ENCODE measurements around the gene TRPC6.

TRPC6 gene

DNA sequence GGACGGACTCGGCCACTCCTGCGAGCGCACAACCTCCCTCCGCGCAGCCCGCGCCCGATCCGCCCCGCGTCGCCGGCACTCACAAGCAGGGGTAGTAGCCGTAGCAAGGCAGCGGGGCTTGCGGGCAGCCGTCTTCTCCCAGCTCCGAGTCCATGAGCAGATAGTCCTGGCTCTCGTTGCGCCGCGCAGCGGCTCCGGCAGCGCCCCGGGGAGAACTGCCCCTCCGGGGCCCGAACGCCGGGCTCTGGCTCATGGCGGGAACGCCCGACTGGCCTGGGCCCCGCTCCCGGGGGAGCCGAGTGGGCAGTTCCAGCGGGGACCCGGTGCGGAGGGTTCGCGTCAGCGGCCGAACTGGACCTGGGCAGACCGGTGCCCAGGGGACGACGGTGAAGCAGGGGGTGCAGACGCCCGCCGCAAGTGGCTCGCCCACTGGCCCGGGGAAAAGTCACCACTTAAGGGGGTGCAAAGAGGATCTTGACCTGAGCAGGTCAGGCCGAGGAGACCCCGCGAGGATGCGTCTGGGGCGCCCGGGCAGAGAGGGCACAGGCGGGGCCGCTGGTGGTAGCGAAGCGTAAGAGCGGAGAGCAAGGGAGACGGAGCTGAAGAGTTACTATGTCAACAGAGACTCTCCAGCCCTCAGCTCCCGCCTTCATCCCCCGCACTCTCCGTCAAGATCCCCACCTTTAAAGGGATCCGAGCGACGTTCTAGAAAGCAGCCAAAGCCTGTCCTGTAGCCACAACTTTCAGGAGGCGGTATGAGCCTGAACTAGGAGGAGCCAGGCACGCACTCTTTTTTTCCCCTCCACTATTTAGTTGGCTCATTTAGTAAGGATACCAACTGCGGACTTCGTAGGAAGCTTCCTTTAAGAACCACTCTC lies at the start of gene TRPC6:
TRPC6 (minus strand) TSS at position 757 of the 878 bp plus-strand sequence; CDS start at position 253, 504 bp downstream.
- DNase-seq, result no peak

DNA sequence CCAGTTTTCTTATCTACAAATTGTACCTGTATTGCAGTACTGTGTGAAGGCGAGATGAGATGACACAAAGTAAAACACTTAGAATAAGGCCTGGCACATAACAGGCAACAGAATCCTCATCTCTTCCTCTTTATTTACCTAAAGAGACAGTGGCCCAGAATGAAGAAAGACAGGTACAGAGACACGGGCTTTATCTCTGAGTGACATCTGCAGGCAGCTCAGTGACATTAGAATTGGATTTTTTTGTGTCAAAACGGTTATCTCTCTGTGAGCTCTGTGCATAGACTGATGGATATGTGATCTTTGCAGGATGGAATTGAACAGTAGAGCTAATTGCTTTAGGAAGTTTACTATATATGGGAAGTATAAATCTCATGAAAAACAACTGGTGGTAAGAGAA lies 36.2 kb upstream of the TRPC6 start:
- DNase-seq, result no peak

DNA sequence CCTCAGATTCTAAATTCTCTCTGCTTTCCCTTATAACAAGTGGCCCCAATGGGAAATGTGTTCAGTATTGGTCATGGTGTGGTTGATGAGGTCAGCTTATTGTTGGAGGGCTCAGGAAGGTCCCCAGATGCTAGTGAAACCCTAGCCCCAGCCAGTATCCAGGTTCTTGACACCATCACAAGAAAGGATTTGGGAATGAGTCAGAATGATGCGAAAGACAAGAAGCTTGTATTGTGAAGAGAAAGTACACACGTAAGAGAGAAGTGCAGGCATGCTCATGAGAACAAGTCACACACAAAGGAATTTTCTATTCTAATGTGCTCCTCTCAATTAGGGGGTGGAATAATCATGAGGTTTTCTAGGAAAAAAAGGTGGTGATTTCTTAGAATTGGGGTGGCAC lies 34.9 kb upstream of the TRPC6 start:
- DNase-seq, result no peak

- DNase-seq, result no peak
Observed at GRCh38 chr11:101617735-101618332, 34.0 kb upstream of the TRPC6 start.

DNA sequence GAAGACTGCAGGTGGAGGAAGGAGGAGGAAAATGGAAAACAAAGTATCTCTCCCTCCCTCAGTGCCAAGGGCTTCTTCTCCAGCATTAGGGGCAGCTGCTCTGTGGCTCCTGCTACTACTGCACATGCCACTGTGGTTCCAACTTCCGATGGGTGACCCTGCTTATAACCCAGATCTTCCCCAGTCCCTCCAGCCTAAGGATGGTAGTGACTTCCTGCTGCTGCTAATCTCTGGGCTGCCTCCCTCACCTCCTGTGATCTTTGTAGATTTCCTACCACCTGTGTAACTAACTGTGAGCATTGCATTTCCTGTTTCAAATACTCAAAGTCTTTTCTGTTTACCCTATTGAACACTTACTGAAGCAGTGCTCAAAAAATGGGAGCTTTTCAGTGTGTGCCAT lies 28.7 kb upstream of the TRPC6 start:
- no peak for DNase-seq

GRCh38 chr11:101600924-101601323 lies 17.1 kb upstream of the TRPC6 start:
- DNase-seq, result no peak

DNA sequence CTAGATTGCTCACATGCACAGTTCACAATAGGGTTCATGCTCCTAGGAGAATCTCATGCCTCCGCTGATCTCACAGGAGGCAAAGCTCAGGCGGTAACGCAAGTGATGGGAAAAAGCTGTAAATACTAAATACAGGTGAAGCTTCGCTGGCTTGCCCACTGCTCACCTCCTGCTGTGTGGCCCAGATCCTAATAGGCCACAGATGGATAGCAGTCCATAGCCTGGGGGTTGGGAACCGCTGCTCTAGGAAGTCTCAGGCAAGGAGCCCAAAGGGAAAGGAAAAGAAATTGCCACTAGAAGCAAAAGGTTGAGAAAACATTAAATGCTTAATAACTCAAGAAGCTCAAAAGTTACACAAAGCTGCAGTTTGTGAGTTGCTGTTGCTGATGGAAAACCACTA lies 3.2 kb upstream of the TRPC6 start:
- no peak for DNase-seq

DNA sequence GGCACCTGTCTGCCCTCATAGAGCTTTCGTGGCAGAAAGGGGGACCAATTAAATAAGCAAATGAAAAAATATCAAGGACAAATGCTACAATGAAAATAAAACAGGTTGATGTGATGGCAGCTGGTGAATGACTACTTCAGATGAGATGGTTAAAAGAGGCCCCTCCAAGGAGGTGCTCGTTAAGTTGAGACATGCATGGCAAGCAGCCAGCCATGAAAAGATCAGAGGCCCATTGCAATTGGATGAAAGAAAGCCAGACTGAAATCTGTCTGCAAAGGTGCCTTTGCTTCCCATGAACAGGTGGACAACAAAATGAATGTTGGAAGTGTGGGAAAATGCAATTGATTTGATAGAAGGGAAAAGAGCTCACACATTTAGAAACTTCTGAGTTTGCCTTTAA lies 848 bp upstream of the TRPC6 start:
- DNase-seq, result no peak

DNA sequence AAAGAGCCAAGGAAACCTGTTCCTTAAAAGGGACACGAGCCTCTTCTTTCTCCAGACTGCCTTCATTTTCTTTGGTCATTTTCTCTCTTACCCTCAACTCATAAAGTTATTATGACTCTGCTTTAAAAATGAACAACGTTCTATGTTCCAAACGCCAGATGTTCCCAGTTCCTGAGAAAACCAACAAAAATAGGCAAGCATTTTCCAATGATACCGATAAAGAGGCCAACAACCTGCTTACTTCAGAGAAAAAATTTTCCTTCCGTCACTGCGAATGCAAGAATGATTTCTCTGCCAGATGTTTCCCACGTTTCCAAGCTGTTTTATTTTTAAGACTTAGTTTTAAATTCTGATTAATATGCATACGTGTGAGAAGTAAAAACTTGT lies 315 bp upstream of the TRPC6 start:
- no peak for DNase-seq

DNA sequence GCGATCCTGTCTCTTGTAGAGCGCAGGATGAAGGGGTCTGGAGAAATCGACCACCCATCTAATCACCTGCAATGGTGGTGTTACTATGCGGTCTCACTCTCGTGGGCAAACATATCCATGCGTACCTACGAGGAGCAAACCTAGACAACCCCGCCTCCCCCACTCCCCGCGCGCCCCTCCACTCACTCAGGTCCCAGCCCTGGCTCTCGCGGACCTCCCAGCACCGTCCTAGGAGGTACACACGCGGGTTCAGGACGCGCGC lies 887 bp downstream of the TRPC6 start:
- DNase-seq, result no peak

- DNase-seq, result no peak
Observed at GRCh38 chr11:101582236-101582988, 1.4 kb downstream of the TRPC6 start.

GRCh38 chr11:101577461-101577860 lies 6.3 kb downstream of the TRPC6 start:
- no peak for DNase-seq

DNA sequence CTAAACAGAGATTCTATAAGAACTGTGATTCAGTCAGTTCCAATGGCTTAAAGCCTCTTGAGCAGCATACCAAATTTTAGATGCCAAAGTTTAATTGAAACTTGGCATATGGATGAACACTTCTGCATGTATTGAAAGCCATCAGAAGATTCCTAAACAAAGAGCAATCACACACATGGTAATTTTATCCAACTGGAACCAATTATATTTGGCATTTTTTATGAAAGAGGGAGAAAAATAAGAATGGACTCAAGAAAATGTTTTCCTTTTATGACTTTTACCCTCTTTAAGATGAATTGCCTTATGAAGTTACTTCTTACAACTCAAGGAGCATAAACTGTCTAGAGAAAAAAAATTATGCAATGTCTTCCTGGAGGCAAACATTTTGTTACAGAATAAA lies 7.4 kb downstream of the TRPC6 start:
- no peak for DNase-seq

GRCh38 chr11:101574886-101575285 lies 8.9 kb downstream of the TRPC6 start:
- no peak for DNase-seq

GRCh38 chr11:101567071-101567470 lies 16.7 kb downstream of the TRPC6 start:
- DNase-seq, result peak; percentile 7

DNA sequence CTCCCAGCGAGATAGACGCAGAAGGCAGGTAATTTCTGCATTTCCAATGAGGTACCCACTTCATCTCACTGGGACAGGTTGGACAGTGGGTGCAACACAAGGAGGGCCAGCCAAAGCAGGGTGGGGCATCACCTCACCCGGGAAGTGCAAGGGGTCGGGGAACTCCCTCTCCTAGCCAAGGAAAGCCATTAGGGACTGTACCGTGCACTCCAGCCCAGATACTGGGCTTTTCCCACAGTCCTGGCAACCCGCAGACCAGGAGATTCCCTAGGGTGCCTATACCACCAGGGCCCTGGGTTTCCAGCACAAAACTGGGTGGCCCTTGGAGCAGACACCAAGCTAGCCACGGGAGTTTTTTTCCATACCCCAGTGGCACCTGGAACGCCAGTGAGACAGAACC lies 17.2 kb downstream of the TRPC6 start:
- DNase-seq, result no peak

DNA sequence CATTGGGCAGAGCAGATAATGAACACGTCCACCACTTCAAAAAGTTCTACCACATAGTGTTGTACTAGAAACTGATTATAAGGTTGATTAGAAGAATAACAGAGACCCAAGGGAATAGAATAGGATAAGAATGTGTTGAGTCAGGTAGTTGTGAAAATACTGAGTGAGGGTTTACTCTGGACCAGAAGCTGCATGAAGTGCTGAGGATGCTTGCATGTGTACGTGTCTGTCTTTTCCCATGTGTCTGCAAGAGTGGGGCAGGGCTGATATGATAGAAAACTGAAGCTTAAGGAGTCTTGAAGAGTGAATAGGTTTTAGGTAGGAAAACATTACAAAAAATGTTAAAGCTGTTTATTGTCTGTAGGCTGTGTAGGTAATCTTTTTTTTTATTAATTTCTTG lies 20.6 kb downstream of the TRPC6 start:
- DNase-seq, result no peak

GRCh38 chr11:101555366-101555765 lies 28.4 kb downstream of the TRPC6 start:
- no peak for DNase-seq

GRCh38 chr11:101553891-101554292 lies 29.9 kb downstream of the TRPC6 start:
- no peak for DNase-seq

GRCh38 chr11:101552888-101553287 lies 30.9 kb downstream of the TRPC6 start:
- DNase-seq, result no peak

- DNase-seq, result no peak
Observed at GRCh38 chr11:101528541-101528940, 55.3 kb downstream of the TRPC6 start.

- no peak for DNase-seq
Observed at GRCh38 chr11:101523634-101524260, 60.1 kb downstream of the TRPC6 start.

DNA sequence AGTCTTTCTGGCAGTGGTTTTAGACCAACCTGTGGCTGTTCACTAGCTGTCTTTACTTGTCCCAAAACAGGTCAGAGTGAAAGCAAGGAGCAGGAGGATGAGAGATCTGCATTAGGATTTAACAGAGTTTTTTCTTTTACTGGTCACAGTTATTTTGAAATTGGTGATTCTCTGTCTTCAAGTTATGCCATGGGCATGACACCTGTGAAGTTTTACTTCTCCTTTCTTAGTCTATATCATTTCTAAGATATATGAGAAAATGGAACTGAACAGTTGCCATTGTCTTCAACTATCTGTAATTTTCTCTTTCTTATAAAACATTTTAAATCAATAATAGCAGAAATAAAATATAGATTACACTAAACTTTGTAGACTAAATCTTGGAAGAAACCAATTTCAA lies 60.6 kb downstream of the TRPC6 start:
- DNase-seq, result no peak

DNA sequence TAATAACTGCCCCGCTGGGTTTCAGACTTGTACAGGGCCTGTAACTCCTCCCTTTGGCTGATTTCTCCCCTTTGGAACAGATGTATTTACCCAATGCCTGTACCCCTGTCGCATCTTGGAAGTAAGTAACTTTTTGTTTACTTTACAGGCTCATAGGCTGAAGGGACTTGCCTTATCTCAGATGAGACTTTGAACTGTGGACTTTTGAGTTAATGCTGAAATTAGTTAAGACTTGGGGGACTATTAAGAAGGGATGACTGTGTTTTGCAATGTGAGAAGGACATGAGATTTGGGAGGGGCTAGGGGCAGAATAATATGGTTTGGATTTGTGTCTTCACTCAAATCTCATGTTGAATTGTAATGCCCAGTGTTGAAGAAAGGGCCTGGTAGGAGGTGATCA lies 62.0 kb downstream of the TRPC6 start:
- no peak for DNase-seq

All from NCI-H82 (cell line).